ENCODE data around the gene KDR. TPM values are rescaled to one million over a fixed set of nuclear protein-coding genes. Genes with fewer than 3 reads are reported as not detected.

Gene KDR
- total RNA-seq, 1 experiment from 2014 or later, result 0.52 TPM

- no TSS peak for BruUV-seq (replicated peaks)
- CTCF ChIA-PET, result no interaction called here
- no peaks in the 10 kb centered on the region for H3K9me3 ChIP-seq (ENCODE audit: control insufficient read depth in 1 of 2, insufficient read depth in 1 of 2, low read depth in 1 of 2, low read length in 2 of 2)
- H3K4me1 ChIP-seq (ENCODE audit: control insufficient read depth in 1 of 2, insufficient read depth in 2 of 2, low read length in 2 of 2), result no peaks in the 10 kb centered on the region
- no peak overlapping the region for H3K4me2 ChIP-seq (ENCODE audit: low read length)
- H3K27ac ChIP-seq (ENCODE audit: low read depth, low read length), result no peak overlapping the region
- H3K9ac ChIP-seq (ENCODE audit: low read length), result no peak overlapping the region
- TF ChIP-seq SIN3A (IDR thresholded peaks at IDR 0.05; ENCODE audit: low read depth) (no peak), SRF (IDR thresholded peaks at IDR 0.05; ENCODE audit: low read depth) (no peak), YY1 (IDR thresholded peaks at IDR 0.05; ENCODE audit: extremely low read depth, insufficient replicate concordance, low read depth, low read length) (no peak), RAD21 (IDR thresholded peaks at IDR 0.05; ENCODE audit: low read depth) (no peak), JUND (IDR thresholded peaks at IDR 0.05) (no peak), EGR1 (IDR thresholded peaks at IDR 0.05; ENCODE audit: low read depth) (no peak), POLR2AphosphoS5 (IDR thresholded peaks at IDR 0.05; ENCODE audit: low read depth, low read length) (no peak), EZH2phosphoT487 (IDR thresholded peaks at IDR 0.05; ENCODE audit: borderline replicate concordance) (no peak), CTCF (IDR thresholded peaks at IDR 0.05 in 2 of 3, conservative IDR thresholded peaks at IDR 0.05 in 1 of 3; ENCODE audit: borderline replicate concordance in 1 of 3, insufficient read depth in 1 of 3, low read depth in 2 of 3, low read length in 2 of 3) (no peak), POLR2A (IDR thresholded peaks at IDR 0.05; ENCODE audit: borderline replicate concordance, extremely low read depth, insufficient read depth, insufficient read length) (no peak)
- TF ChIP-seq, protein P1, sequence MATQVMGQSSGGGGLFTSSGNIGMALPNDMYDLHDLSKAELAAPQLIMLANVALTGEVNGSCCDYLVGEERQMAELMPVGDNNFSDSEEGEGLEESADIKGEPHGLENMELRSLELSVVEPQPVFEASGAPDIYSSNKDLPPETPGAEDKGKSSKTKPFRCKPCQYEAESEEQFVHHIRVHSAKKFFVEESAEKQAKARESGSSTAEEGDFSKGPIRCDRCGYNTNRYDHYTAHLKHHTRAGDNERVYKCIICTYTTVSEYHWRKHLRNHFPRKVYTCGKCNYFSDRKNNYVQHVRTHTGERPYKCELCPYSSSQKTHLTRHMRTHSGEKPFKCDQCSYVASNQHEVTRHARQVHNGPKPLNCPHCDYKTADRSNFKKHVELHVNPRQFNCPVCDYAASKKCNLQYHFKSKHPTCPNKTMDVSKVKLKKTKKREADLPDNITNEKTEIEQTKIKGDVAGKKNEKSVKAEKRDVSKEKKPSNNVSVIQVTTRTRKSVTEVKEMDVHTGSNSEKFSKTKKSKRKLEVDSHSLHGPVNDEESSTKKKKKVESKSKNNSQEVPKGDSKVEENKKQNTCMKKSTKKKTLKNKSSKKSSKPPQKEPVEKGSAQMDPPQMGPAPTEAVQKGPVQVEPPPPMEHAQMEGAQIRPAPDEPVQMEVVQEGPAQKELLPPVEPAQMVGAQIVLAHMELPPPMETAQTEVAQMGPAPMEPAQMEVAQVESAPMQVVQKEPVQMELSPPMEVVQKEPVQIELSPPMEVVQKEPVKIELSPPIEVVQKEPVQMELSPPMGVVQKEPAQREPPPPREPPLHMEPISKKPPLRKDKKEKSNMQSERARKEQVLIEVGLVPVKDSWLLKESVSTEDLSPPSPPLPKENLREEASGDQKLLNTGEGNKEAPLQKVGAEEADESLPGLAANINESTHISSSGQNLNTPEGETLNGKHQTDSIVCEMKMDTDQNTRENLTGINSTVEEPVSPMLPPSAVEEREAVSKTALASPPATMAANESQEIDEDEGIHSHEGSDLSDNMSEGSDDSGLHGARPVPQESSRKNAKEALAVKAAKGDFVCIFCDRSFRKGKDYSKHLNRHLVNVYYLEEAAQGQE (IDR thresholded peaks at IDR 0.05; ENCODE audit: low read depth), result no peak
- TF ChIP-seq, protein P2, sequence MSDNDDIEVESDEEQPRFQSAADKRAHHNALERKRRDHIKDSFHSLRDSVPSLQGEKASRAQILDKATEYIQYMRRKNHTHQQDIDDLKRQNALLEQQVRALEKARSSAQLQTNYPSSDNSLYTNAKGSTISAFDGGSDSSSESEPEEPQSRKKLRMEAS (IDR thresholded peaks at IDR 0.05), result no peak
- no peaks in the 10 kb centered on the region for H3K36me3 ChIP-seq (ENCODE audit: control insufficient read depth in 1 of 2, insufficient read depth in 2 of 2, low read length in 2 of 2)
- no peaks in the 10 kb centered on the region for H3K79me2 ChIP-seq (ENCODE audit: insufficient read depth, low read length)
- H3K4me3 ChIP-seq (replicated peaks in 1 of 2; ENCODE audit: low read depth in 1 of 2, low read length in 2 of 2), result no peak overlapping the region
- RAD21 ChIA-PET (ENCODE audit: low non-redundant PET in 1 of 2, low total read pairs in 2 of 2, uncharacterized antibody in 2 of 2, unreplicated experiment in 2 of 2), result no interaction called here
- H3K27me3 ChIP-seq (ENCODE audit: insufficient read depth, low read length), result no peaks in the 10 kb centered on the region
- intact Hi-C loops (cut with micrococcal nuclease), result no loop called here
- ATAC-seq, result no peak
- no peaks in the 10 kb centered on the region for H3K9me2 ChIP-seq (ENCODE audit: insufficient read depth)
- POLR2A ChIA-PET, result no interaction called here
- no peak for DNase-seq (ENCODE audit: low read depth, low spot score)
- no peak overlapping the region for H2AFZ ChIP-seq (ENCODE audit: low read depth, low read length, poor library complexity, severe bottlenecking)
- no peaks in the 10 kb centered on the region for H4K20me1 ChIP-seq (ENCODE audit: insufficient read depth)
Measured at GRCh38 chr4:55121246-55121645, 4.1 kb downstream of the KDR start.

Measured in HCT116 (cell line).